C4-2B (cell line): ENCODE results near the gene MUL1.
A peak's percentile ranks its signal among the peaks of the same experiment; 100 is the strongest.

Source experiments
- H3K27ac ChIP-seq: fragments of 450-650 bp; 2 replicates; pipeline ENCODE4 v1.5.1; 2017
- ZFX ChIP-seq: fragments of 450-650 bp; IDR thresholded peaks from 2 replicates; pipeline ENCODE4 v1.6.1; 2017
- TF ChIP-seq, protein P1 (sequence below): fragments of 450-650 bp; conservative IDR thresholded peaks from 2 replicates; pipeline ENCODE4 v1.5.1; 2017; ENCODE audit warnings: mild to moderate bottlenecking

MUL1 gene

GRCh38 chr1:20478057-20478635 lies 29.8 kb downstream of the MUL1 start:
- H3K27ac ChIP-seq, result no peak overlapping the region
- no peak for TF ChIP-seq ZFX

DNA sequence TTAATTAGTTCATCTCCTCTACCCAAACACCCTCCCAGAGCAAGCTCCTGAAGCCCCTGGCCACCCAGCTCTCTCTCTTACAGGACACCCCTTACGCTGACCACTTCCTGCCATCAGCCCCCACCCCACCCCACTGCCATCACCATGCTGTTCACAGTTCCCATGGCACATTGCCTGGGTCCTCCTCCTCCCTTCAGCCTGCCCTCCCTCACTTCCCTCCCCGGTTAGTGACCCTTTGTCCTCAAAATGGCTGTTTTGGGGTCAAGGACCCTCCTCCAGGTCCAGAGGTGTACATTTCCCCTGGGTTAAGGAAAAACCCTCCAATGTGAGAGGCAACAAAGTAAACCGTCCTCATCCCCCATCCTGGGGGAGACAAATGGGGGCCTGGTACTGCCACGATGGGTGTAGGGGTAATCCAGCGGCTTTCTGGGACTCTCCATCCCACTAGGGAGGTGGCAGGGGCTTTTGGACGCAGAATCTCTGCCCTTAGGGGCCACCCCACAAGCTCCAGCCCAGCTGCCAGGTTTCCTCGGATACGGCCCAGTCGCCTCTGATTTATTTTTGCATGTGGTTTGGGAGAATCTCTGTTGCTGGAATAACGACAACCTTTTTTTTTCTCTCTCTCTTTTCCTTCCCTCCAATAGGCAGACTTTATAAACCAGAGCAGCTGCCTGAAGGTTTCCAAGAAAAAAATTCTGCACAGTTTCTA lies 30.4 kb downstream of the MUL1 start:
- TF ChIP-seq, protein P1, sequence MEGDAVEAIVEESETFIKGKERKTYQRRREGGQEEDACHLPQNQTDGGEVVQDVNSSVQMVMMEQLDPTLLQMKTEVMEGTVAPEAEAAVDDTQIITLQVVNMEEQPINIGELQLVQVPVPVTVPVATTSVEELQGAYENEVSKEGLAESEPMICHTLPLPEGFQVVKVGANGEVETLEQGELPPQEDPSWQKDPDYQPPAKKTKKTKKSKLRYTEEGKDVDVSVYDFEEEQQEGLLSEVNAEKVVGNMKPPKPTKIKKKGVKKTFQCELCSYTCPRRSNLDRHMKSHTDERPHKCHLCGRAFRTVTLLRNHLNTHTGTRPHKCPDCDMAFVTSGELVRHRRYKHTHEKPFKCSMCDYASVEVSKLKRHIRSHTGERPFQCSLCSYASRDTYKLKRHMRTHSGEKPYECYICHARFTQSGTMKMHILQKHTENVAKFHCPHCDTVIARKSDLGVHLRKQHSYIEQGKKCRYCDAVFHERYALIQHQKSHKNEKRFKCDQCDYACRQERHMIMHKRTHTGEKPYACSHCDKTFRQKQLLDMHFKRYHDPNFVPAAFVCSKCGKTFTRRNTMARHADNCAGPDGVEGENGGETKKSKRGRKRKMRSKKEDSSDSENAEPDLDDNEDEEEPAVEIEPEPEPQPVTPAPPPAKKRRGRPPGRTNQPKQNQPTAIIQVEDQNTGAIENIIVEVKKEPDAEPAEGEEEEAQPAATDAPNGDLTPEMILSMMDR, result no peak
- no peak for TF ChIP-seq ZFX
- peak overlapping the region; percentile 81 for H3K27ac ChIP-seq

GRCh38 chr1:20476265-20477038 lies 31.5 kb downstream of the MUL1 start:
- H3K27ac ChIP-seq, result peak overlapping the region; percentile 81
- TF ChIP-seq ZFX, result no peak
- TF ChIP-seq, protein P1, result no peak

GRCh38 chr1:20474996-20475395 lies 33.0 kb downstream of the MUL1 start:
- H3K27ac ChIP-seq, result peak overlapping the region; percentile 81; the same call in 1 of the 2 replicates
- TF ChIP-seq ZFX, result no peak
- TF ChIP-seq, protein P1, result no peak

- no peak overlapping the region; the same call in 1 of the 2 replicates for H3K27ac ChIP-seq
Measured at GRCh38 chr1:20474333-20474975, 33.5 kb downstream of the MUL1 start.

DNA sequence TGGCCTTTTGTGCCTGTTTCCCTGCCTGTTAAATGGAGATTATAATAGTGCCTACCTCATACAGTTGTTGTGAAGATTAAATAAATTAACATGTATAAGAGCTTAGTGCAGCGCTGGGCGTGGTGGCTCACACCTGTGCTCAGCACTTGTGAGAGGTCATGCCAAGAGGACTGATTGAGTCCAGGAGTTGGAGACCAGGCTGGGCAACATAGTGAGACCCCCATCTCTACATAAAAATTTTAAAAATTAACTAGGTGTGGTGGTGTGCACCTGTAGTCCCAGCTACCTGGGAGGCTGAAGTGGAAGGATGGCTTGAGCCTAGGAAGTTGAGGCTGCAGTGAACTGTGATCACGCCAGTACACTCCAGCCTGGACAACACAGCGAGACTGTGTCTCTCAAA lies 34.1 kb downstream of the MUL1 start:
- TF ChIP-seq, protein P1, result no peak
- no peak for TF ChIP-seq ZFX
- no peak overlapping the region for H3K27ac ChIP-seq

More at GRCh38 chr1:20474333-20474975, 33.5 kb downstream of the MUL1 start:
- TF ChIP-seq, protein P1, result no peak
- no peak for TF ChIP-seq ZFX

GRCh38 chr1:20472860-20473711 lies 34.9 kb downstream of the MUL1 start:
- TF ChIP-seq, protein P1, result no peak
- TF ChIP-seq ZFX, result no peak
- H3K27ac ChIP-seq, result no peak overlapping the region
